ENCODE measurements around the gene PVALB. TPM values are rescaled to one million over a fixed set of nuclear protein-coding genes. Genes with fewer than 3 reads are reported as not detected.

PVALB gene
- total and polyA plus RNA-seq, 2 donors (not counting 3 experiments of a cell fraction or from before 2014, with no cell fraction given), result not detected

- no TSS peak for BruUV-seq (replicated peaks)
- no peak overlapping the region for H3K4me3 ChIP-seq (replicated peaks in 1 of 3; ENCODE audit: insufficient read depth in 1 of 3, low read depth in 1 of 3, low read length in 3 of 3)
- ChIA-PET CTCF (interaction anchor here (2.1 kb wide), 1 partner anchor 10 kb away, joined by 11 read pairs; no protein-coding TSS in a partner anchor), POLR2A (no interaction called here)
- no peaks in the 10 kb centered on the region for H3K36me3 ChIP-seq (ENCODE audit: control insufficient read depth in 2 of 2, extremely low read depth in 1 of 2, insufficient read depth in 2 of 2, low read length in 2 of 2)
- peaks cover 11 to 12% of the 10 kb centered on the region in 2 experiments for H3K27me3 ChIP-seq (ENCODE audit: control insufficient read depth in 2 of 2, insufficient read depth in 2 of 2, low read length in 2 of 2)
- no peaks in the 10 kb centered on the region for H3K79me2 ChIP-seq (ENCODE audit: control insufficient read depth, insufficient read depth, low read length)
- DNase-seq (ENCODE audit: low read depth, low spot score) (no peak), FAIRE-seq (no peak)
- H3K9me3 ChIP-seq (replicated peaks; ENCODE audit: control insufficient read depth, insufficient read depth, low read length), result no peaks in the 10 kb centered on the region
- H3K9me1 ChIP-seq (replicated peaks; ENCODE audit: control insufficient read depth, extremely low read depth, insufficient read depth, low read length), result no peaks in the 10 kb centered on the region
- H4K20me1 ChIP-seq (replicated peaks; ENCODE audit: control insufficient read depth, extremely low read depth, insufficient read depth, low read length), result no peaks in the 10 kb centered on the region
- H2AFZ ChIP-seq (ENCODE audit: low read depth, low read length), result no peak overlapping the region
- H3K4me1 ChIP-seq (ENCODE audit: control insufficient read depth, extremely low read depth, insufficient read depth, low read length), result no peaks in the 10 kb centered on the region
- dilution Hi-C loops (cut with MboI; ENCODE audit: extremely low pct_ligation_motif_present, low sequenced_read_pairs), result no loop called here
- TF ChIP-seq FOS (IDR thresholded peaks at IDR 0.05; ENCODE audit: borderline replicate concordance, insufficient read depth, low read length) (no peak), MYC (IDR thresholded peaks at IDR 0.05; ENCODE audit: low read depth, low read length) (no peak), CTCF (IDR thresholded peaks at IDR 0.05; ENCODE audit: extremely low read depth in 1 of 2, insufficient read depth in 1 of 2, low read depth in 1 of 2, low read length in 2 of 2) (no peak), GATA2 (IDR thresholded peaks at IDR 0.05; ENCODE audit: insufficient read depth, insufficient read length, low read depth, low read length) (no peak), JUN (IDR thresholded peaks at IDR 0.05; ENCODE audit: borderline replicate concordance, insufficient read depth, insufficient read length, low read depth) (no peak), POLR2A (IDR thresholded peaks at IDR 0.05; ENCODE audit: low read depth, low read length) (no peak), EZH2 (IDR thresholded peaks at IDR 0.05; ENCODE audit: borderline replicate concordance, low read depth, low read length, severe bottlenecking) (no peak), POLR2AphosphoS5 (IDR thresholded peaks at IDR 0.05; ENCODE audit: insufficient read depth, low read depth, low read length) (no peak), MAX (IDR thresholded peaks at IDR 0.05; ENCODE audit: insufficient read depth, insufficient read length) (no peak)
- intact Hi-C loops (cut with micrococcal nuclease), result no loop called here
- no peak overlapping the region for H3K27ac ChIP-seq (ENCODE audit: insufficient read depth, low read depth, low read length)
- H3K4me2 ChIP-seq (ENCODE audit: insufficient read depth, low read length), result no peak overlapping the region
- H3K9ac ChIP-seq (replicated peaks; ENCODE audit: extremely low read depth, insufficient read depth, low read length), result no peak overlapping the region
Observed at GRCh38 chr22:36846949-36847348, 30.1 kb upstream of the PVALB start.
